MCF 10A (cell line): ENCODE data around the gene CYCS. TPM values are rescaled to one million over a fixed set of nuclear protein-coding genes. Genes with fewer than 3 reads are reported as not detected.

ENCODE experiments used
- BruUV-seq: library from RNA; stranded (reverse); fragments of 400-500 nt; replicated peaks from 2 replicates; lab custom pipeline; 2021; lab: Mats Ljungman, UMichigan
- CTCF ChIA-PET: fragments of 300-600 bp; sonication (Branson Sonifier 250); formaldehyde crosslinking; extraction: SDS; loops from one replicate; lab custom pipeline; 2021; ENCODE audit warnings: antibody characterized with exemption, inconsistent platforms; lab: Yijun Ruan, JAX
- POLR2A ChIA-PET: fragments of 300-600, 350-650 bp; sonication (Branson Sonifier 250); formaldehyde crosslinking; extraction: SDS; loops from one replicate; lab custom pipeline; 2020; ENCODE audit warnings: antibody characterized with exemption, inconsistent platforms; lab: Yijun Ruan, JAX
- DNase-seq: peaks from one replicate; pipeline ENCODE4 v3.0.0-alpha.2; 2018; ENCODE audit not compliant: unreplicated experiment
- H3K27ac Mint-ChIP-seq: one replicate; pipeline ENCODE4 v1.8.0; 2022; ENCODE audit warnings: mild to moderate bottlenecking, low read depth, mixed read lengths; ENCODE audit not compliant: unreplicated experiment
- H3K27me3 Mint-ChIP-seq: one replicate; pipeline ENCODE4 v1.8.0; 2022; ENCODE audit warnings: mixed read lengths; ENCODE audit not compliant: insufficient read depth, unreplicated experiment
- H3K36me3 Mint-ChIP-seq: one replicate; pipeline ENCODE4 v1.8.0; 2022; ENCODE audit warnings: mild to moderate bottlenecking, moderate library complexity, mixed read lengths; ENCODE audit not compliant: insufficient read depth, unreplicated experiment
- H3K4me1 Mint-ChIP-seq: one replicate; pipeline ENCODE4 v1.8.0; 2022; ENCODE audit warnings: mixed read lengths; ENCODE audit not compliant: insufficient read depth, unreplicated experiment
- H3K4me3 Mint-ChIP-seq: one replicate; pipeline ENCODE4 v1.8.0; 2022; ENCODE audit warnings: mild to moderate bottlenecking, moderate library complexity, mixed read lengths; ENCODE audit not compliant: unreplicated experiment
- H3K9me3 Mint-ChIP-seq: one replicate; pipeline ENCODE4 v1.8.0; 2022; ENCODE audit warnings: mixed read lengths; ENCODE audit not compliant: unreplicated experiment
- CTCF ChIP-seq: fragments of 200-600 bp; IDR thresholded peaks from one replicate; pipeline ENCODE4 v1.8.0; 2022; ENCODE audit warnings: antibody characterized with exemption, mild to moderate bottlenecking; ENCODE audit not compliant: unreplicated experiment
- intact Hi-C: fragments of 100-400 bp; cut with micrococcal nuclease; formaldehyde crosslinking; loops from 2 replicates; pipeline ENCODE4 v1.14.1; 2022
- total RNA-seq: library from RNA; stranded (reverse); gene quantifications from 2 replicates; pipeline ENCODE4 v1.2.3, GENCODE V29; 2022

The CYCS gene
- total RNA-seq, 1 experiment from 2014 or later, result 368 TPM

GRCh38 chr7:25148772-25149575 lies 23.9 kb upstream of the CYCS start:
- CTCF ChIA-PET, result interaction anchor here (0.9 to 2.5 kb wide), 2 partner anchors 11 to 50 kb away, joined by 4 to 9 read pairs; no protein-coding TSS in a partner anchor
- no peak overlapping the region for H3K27ac Mint-ChIP-seq
- H3K4me3 Mint-ChIP-seq, result no peak overlapping the region
- no peak for TF ChIP-seq CTCF
- no peaks in the 10 kb centered on the region for H3K27me3 Mint-ChIP-seq
- H3K9me3 Mint-ChIP-seq, result no peaks in the 10 kb centered on the region
- DNase-seq, result no peak
- intact Hi-C loops, result no loop called here
- H3K4me1 Mint-ChIP-seq, result no peaks in the 10 kb centered on the region
- BruUV-seq, result no TSS peak
- POLR2A ChIA-PET, result interaction anchor here (0.9 kb wide), 1 partner anchor 31 kb away, joined by 3 read pairs; a partner anchor contains a TSS
- H3K36me3 Mint-ChIP-seq, result no peaks in the 10 kb centered on the region

- no peak for DNase-seq
- H3K36me3 Mint-ChIP-seq, result no peaks in the 10 kb centered on the region
- H3K4me3 Mint-ChIP-seq, result no peak overlapping the region
- no peaks in the 10 kb centered on the region for H3K9me3 Mint-ChIP-seq
- no TSS peak for BruUV-seq
- CTCF ChIA-PET, result interaction anchor here (0.7 kb wide), 1 partner anchor 1864 kb away, joined by 3 read pairs; no protein-coding TSS in a partner anchor
- H3K4me1 Mint-ChIP-seq, result no peaks in the 10 kb centered on the region
- no peak for TF ChIP-seq CTCF
- H3K27ac Mint-ChIP-seq, result no peak overlapping the region
- POLR2A ChIA-PET, result interaction anchor here (1.8 kb wide), 1 partner anchor 19 kb away, joined by 7 read pairs; the partner anchor contains the start of gene CYCS
- intact Hi-C loops, result no loop called here
- no peaks in the 10 kb centered on the region for H3K27me3 Mint-ChIP-seq
Observed at GRCh38 chr7:25143763-25144162, 18.7 kb upstream of the CYCS start.

- POLR2A ChIA-PET, result interaction anchor here (1.0 kb wide), 1 partner anchor 14 kb away, joined by 4 read pairs; the partner anchor contains the start of gene CYCS
Observed at GRCh38 chr7:25139536-25139935, 14.5 kb upstream of the CYCS start.

More at GRCh38 chr7:25139536-25139935, 14.5 kb upstream of the CYCS start:
- CTCF ChIA-PET, result interaction anchor here (0.9 to 1.2 kb wide), 2 partner anchors 8 to 41 kb away, joined by 3 read pairs; no protein-coding TSS in a partner anchor
- intact Hi-C loops, result no loop called here
- no peaks in the 10 kb centered on the region for H3K9me3 Mint-ChIP-seq
- no TSS peak for BruUV-seq
- no peak overlapping the region for H3K4me3 Mint-ChIP-seq
- no peaks in the 10 kb centered on the region for H3K27me3 Mint-ChIP-seq
- no peak overlapping the region for H3K27ac Mint-ChIP-seq
- DNase-seq, result no peak
- no peak for TF ChIP-seq CTCF
- H3K36me3 Mint-ChIP-seq, result no peaks in the 10 kb centered on the region
- H3K4me1 Mint-ChIP-seq, result no peaks in the 10 kb centered on the region
